HuH-7 (cell line): Measurements from ENCODE around the gene TGFBR1.

ENCODE experiments used
- DNase-seq: peaks from one replicate; pipeline ENCODE4 v3.0.0; 2011; ENCODE audit warnings: low spot score

Gene TGFBR1

GRCh38 chr9:99104459-99105151, at the start of gene TGFBR1:
Gene TGFBR1, plus strand, starts transcription at chr9:99105113. Its CDS starts 93 bp downstream, at chr9:99105206.
- DNase-seq: peak; percentile 93

DNA sequence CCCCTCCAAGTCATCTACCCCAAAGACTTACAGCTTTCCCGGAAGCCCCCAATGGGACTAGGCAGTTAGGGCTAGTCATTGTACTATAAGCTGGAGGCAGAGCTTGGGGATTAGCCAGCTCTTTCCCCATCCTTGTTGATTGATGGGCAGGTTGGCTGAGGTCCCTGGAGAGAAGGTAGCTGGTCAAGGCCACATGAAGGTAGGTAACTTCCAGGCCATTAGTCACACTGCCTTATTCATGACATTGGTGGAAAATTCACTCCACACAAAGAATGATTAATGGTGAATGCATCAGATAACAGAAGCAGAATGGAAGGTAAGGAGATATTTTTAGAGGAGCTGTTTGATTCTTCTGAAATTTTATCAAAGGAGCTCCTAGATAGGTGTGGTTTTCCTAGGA, 49.5 kb upstream of the TGFBR1 start:
- no peak for DNase-seq

DNA sequence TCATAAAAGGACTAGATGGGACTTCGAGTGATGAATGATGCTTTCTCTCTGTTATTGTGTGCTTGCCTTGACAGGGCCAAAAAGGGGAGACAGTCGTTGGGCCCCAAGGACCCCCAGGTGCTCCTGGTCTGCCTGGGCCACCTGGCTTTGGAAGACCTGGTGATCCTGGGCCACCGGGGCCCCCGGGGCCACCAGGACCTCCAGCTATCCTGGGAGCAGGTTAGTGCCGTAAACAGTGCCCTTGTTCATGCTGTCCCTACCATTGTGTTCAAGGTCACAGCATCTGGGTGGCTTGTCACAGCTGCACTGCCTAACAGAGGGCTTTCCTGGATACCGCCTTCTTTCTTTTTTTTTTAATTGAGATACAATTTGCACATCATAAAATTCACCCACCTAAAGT, 48.7 kb upstream of the TGFBR1 start:
- DNase-seq: no peak

DNA sequence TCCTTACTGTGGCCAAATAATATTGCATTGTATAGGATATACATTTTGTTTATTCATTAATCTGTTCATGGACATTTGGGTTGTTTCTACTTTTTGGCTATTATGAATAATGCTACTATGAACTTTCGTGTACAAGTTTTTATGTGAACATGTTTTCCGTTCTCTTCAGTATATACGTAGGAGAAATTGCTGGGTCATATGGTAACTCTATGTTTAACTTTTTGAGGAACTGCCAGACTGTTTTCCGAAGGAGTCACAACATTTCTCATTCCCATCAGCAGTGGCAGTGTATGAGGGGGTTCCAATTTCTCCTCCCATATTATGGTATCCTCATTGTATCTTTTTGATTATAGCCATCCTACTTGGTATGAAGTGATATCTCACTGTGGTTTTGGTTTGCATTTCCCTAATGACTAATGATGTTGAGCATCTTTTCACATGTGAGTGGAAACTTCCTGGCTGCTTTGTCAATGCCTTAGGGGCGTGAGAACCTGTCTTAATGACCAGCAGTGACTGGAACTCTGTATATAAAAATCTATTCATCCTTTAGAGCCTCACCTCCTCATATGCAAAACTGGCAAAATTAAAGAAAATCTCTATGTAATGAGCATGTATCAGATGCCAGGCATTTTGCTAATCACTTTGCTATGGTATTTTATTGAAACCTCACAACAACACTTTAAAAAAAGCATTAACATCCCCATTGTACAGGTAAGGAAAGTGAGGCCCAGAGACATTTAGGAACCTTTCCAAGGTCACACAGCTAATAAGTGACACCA, 47.8 kb upstream of the TGFBR1 start:
- DNase-seq: no peak

DNA sequence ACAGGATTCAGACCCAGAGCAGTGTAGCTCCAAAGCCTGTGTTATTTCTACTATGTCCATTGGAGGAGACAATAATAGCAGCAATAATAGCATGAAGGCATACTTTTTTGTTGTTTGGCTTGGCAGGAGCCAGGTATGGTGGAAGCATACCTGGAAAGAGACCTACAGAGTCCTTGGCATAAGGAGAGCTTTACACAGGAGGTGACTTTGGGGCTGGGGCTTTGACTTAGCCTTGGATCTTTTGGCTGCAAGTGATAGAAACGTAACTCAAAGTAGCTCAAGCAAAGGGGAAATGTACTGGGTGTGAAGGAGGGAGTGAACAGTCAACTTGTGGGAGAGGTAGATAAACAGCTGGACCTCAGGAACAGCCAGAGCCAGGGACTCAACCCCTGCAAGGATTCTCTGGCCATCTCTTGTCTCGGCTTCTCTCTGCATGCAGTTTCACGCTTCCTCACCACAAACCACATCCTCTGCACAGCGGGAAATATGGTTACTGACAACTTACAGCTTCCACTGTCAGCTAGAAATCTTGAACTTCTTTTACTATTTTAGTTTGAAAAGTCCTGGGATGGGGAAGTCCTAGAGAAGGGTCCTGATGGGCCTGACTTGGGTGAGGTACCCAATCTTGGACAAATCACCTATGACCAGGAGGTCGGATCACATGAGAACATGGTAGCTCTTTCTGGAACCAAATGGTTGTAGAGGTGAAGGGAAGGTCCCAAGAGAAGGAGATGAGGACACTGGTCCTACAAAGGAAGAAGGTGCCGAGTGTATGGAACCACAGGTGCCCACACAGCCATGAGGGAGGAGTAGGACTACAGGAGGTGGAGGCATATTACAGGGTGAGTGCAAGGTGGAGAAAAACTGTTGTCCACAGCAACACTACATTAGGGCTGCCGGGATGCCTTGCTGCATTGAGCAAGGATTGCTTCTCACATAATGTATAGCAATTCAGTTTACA, 47.0 kb upstream of the TGFBR1 start:
- no peak for DNase-seq

GRCh38 chr9:99058964-99059921, 45.7 kb upstream of the TGFBR1 start:
- no peak for DNase-seq

GRCh38 chr9:99060621-99061020, 44.3 kb upstream of the TGFBR1 start:
- no peak for DNase-seq

DNA sequence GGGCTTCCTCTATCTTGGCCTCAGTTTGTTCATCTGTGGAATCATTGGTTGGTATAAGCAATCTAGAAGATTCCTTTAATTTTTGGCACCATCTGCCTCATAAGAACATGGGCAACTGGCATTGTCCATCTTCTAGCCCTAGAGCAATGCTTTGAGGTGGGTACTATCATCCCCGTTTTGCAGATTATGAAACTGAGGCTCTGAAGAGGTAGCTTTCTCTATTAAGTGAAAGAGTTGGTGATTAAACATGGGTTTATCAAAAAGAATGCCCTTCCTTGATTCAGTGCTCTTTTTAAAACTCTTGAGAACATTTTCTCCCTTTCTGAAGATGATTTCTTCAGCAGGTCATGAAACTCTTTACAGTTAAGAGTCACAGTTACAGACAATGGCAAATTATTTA, 42.4 kb upstream of the TGFBR1 start:
- no peak for DNase-seq

- no peak for DNase-seq
Measured at GRCh38 chr9:99063522-99063921, 41.4 kb upstream of the TGFBR1 start.

- no peak for DNase-seq
Measured at GRCh38 chr9:99066571-99066970, 38.3 kb upstream of the TGFBR1 start.

DNA sequence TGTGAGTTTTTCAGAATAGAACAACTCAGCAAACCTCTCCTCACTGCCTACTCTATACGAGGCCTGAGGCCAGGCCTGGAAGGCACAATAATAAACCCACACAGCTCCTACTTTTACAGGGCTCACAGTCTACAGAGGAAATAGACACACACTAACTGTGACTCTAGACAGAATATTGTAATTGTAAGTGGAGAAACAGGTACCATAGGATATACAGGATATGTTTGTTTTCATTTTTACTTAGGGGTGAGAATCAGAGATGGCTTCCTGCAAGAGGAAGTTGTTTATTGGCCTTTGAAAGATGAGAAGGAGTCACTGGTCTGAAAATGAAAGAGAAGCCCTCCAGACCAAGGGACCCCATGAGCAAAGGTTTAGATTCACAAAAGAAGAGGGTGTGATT, 35.8 kb upstream of the TGFBR1 start:
- no peak for DNase-seq

GRCh38 chr9:99069546-99069945, 35.4 kb upstream of the TGFBR1 start:
- DNase-seq: no peak

GRCh38 chr9:99070681-99071080, 34.2 kb upstream of the TGFBR1 start:
- no peak for DNase-seq

DNA sequence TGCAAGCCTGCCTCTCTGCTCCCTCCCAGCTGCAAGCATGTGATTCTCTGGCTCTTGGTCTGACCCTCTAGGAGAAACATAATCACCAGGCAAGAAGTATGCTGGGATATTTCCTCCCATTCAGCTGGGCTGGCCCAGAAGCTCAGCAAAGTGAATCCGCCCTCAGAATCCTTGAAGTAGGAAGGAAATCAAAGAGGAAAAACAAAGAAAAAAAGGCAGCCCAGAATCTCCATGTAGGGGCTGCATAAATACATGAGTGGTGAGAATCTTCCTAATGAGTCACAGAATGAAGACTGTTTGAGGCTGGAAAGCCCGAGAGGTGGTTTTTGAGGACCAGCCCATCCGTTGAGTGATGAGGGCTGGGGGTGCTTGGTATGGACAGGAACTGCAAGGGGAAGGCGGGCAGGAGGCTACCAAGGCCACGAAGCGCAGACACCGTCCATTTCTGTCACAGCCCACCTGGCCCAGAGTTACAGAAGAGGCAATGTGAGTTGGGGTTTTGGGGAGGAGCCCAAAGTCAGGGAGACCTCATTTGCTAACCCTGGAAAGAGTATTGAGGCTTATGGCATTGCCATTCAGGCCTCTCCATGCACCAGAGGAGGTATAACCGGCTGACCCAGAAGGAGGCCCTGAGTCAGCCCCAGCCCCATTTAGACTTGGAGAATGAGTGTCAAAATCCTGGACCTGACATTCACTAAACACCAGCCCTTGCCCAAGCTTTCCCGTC, 33.4 kb upstream of the TGFBR1 start:
- no peak for DNase-seq

- DNase-seq: no peak
Measured at GRCh38 chr9:99072040-99072394, 32.9 kb upstream of the TGFBR1 start.

DNA sequence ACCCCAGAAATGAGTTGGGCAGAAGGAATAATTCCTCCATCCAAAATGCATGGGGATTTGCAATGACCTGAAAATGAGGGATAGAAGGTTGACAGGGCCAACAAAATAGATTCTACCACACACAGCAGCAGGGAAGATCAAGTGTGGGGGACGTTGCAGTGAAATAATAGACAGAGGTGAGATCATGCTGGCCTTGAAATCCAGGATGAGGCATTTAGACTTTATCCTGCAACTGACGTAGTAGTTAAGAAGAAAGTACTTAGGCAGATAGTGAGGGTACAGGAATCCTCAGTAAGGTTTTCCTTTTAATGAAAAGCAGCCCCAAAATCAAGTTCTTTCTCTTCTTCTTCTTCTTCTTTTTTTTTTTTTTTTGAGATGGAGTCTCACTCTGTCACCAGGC, 31.6 kb upstream of the TGFBR1 start:
- DNase-seq: no peak

DNA sequence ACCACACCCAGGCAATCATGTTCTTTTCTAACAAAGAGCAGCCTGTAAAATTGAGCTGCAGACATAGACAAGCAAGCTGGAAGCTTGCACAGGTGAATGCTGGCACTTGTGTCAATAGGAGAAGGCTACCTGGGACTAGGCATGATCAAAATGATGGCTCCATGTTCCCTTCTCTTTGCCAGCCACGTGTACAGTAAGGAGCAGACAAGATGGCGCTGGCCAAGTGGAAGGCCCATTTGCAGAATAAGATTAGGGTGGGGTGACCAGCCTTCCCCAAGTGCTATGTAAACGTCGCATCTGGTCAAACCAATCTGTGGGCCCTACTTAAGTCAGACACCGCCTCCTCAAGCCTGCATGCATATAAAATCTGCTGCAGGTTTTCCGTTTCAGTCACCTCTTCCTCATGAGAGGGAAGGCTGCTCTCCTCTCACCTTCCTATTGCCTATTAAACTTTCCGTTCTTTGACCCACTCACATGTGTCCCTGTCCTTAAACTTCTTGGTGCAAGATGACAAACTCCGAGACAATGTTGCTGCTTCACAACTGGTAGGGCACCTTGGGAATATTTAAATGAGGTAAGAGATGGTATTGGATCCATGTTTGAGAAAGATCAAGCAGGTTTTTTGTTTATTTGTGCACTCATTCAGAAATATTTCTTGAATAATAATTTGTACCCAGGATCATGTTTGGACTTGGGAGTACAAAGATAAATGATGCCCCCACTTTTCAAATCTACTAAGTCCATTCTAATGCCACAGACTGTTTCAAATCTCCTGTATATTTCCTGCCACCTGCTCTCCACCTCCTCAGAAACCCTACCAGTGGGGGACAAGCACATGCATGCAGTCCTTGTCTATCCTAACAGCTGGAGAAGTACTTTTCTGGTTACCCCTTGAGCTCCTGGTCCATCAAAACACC, 30.7 kb upstream of the TGFBR1 start:
- DNase-seq: no peak

DNA sequence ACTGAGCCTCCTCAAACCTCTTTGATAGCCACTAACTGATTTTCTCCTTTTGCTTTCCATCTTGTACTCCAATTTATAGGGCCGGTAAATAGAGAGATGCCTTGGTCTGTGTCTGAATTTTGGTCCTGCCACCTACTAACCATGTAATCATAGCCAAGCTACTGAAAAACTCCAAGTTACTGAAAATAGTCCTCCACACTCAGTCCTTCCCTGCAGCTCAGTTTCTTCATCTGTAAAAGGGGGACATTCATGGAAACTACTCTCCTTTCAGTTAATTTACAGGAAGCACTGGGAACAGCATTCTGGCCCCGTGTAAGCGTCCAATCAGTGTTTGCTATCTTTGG, 30.0 kb upstream of the TGFBR1 start:
- DNase-seq: no peak

GRCh38 chr9:99075246-99075912, 29.5 kb upstream of the TGFBR1 start:
- DNase-seq: no peak
